ENCODE data around the gene FCER1G.
A peak's percentile ranks its signal among the peaks of the same experiment; 100 is the strongest.

FCER1G gene

GRCh38 chr1:161189036-161189435, 26.1 kb upstream of the FCER1G start:
- no peak for DNase-seq

DNA sequence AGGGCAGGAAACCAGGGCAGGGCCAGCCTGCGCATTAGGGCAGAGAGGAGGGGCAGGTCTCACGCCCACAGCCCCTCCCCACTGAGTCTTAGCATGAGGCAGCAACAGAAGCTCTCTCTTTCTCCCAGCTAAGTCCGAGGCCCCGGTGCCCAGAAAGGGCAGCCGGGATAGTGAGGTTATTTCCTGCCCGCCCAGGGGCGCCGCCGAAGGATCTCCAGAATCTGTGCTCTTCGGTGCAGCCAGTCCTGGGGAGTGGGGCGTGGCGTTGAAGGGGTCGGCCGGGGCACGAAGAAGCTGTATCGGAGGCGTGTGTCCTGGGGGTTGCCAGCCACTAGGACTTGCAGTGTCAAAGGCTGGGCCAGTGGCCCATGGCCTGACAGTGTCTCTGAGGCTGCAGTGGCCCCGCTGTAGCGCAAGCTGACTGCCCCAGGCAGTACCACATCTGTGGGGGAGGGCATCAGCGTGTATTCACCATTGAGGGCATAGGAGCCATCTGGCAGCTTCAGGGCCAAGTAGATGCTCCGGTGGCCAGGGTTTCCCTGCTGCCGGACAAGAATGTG, 24.1 kb upstream of the FCER1G start:
- no peak for DNase-seq

- no peak for DNase-seq
These were observed 23.1 kb upstream of the FCER1G start for GRCh38 chr1:161191971-161192370.

GRCh38 chr1:161192476-161193465, 22.3 kb upstream of the FCER1G start:
- DNase-seq, result peak; percentile 73

- DNase-seq, result no peak
These were observed 21.4 kb upstream of the FCER1G start for GRCh38 chr1:161193561-161194235.

- peak; percentile 78 for DNase-seq
These were observed 19.9 kb upstream of the FCER1G start for GRCh38 chr1:161195171-161195570.

- no peak for DNase-seq
These were observed 19.0 kb upstream of the FCER1G start for GRCh38 chr1:161196111-161196510.

DNA sequence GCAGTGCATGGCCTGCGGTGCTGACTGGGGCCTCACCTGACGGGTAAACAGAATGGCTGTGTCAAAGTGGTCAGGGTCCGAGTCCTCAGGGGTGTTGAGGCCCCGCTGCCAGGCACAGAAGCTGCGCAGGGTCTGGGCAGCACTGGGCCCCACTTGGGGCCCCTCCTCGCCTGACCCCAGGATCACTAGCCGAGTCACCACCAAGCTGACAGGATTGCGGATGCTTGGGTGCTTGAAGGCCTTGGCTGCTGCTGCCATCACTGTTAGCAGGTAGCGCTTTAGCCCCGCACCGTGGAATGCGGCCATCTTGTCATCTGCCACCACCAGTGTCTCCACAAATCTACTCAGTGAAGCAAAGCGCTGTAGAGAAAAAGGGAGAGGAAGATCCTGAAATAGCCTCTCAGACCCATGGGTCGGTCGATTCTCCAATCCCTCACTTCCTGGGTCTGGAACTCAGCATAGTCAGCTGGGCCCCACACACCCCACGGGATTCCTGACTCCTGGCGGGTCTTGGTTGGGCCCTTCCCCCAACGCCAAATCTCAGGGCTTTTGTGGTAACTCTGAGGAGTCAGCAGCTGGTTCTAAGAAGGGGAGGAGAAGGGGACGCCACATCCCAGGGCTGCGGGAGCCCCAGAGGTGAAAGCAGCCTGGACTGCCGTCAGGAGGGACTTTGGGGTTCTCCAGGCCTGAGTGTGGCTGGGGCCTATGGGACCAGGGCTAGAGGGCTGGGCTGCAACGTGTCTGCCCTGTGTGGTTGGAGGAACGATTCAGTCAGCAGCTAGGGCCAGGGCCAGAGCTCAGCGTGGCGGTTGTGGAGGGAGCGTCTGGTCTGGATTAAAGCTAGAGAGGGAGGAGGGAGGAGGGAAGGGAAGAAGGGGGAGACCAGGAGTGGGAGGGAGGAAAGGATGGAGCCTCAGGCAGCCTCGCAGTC, 18.3 kb upstream of the FCER1G start:
- no peak for DNase-seq

- DNase-seq, result no peak
These were observed 17.4 kb upstream of the FCER1G start for GRCh38 chr1:161197560-161198193.

DNA sequence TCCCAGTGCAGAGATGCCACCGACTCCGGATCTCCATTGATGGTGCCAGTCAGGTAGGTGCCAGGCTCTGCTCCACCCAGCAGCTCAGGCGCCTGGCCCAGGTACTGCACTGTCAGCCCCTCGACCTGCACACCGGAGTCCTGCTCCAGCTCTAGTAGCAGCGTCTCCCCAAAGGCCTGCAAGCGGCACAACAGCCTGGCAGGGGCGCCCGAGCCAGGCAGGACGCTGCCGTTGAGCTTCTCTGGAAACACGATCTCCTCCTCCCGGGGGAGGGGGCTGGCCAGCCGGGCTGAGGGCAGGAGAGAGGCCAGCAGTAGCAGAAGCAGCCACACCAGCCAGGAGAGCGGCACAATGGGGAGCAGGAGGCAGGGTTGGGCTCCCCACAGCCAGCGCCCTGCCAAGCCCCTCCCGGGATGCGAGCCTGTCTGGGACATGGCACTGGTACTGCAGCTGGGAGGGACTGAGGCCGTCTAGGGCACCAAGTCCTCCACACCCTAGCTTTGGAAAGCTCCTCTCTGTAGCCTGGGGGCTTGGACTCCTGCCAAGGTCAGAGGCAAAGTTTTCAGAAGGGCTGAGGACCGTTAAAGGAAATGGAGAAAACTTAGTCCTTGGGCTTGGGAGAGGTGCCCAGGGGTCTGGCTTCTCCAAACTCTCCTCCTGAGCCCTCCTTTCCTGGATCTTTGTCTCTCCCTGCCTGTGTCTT, 16.8 kb upstream of the FCER1G start:
- DNase-seq, result no peak

DNA sequence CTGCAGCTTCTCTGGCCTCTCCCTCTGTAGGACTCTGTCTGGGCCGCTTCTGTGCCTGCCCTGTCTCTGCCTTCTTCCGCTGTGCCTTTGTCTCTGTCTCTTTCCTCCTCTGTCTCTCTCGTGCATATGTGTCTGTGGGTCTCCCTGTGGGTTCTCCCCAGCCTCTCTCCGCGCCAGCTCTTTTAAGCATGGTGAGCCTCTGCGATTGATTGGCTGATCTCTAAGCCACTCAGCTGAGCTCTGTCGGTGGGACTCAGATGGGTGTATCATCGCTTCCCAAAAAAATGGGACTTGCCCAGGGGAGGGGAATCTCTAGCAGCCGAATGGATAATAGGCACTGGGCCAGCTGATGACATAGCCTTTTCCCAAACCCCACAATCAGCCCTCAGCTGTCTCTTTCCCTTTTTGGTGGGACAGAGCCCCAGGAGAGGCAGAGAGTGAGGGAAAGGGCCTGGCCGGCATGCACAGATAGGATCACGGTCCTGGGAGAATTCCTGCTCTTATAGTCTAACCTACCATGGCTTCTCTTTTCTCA, 16.1 kb upstream of the FCER1G start, which contains the start of gene ADAMTS4:
Gene ADAMTS4 (minus strand): TSS at position 158 of the 535 bp plus-strand sequence. CDS start 427 bp downstream, outside the sequence.
- DNase-seq, result no peak

GRCh38 chr1:161199506-161200139, 15.5 kb upstream of the FCER1G start:
- no peak for DNase-seq

- DNase-seq, result no peak
These were observed 14.6 kb upstream of the FCER1G start for GRCh38 chr1:161200421-161200991.

DNA sequence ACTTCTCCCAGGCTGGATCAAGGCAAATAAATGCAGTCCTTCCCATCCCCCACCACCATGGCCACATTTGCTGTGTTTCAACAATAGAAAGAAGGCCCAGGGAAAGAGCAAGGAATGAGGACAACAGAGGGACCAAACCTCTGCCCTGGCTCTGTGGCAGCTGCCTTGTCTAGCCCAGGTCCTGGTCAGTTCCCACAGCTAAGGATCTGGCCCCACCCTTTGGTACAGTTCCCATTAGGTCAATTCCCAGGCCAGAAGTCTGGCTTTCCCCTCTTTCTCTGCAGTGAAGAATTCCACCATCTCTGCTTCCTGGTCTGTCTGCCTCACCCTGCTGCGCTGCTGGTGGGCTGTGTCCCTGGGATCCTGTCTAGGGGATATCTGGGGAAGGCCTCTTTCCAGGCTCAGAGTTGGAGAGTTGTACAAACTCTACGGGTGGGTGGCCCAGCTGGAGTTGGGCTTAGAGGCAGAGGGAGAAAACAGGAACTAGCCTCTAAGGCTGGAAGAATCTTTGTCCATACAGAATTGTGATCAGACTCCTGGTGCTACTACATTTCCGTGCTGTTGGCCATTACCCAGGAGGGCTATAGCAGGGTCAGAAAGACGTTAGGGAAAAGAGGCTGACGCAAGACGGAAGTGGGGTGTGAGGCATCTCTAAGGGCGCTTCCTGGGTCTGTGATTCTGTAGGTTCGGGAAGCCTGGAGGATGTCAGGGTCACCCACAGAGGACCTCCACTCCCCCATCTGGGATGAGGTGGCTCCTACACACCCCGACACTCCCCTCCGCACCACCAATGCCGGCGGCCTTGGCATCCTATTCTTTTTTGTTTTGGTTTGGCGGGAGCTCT, 13.9 kb upstream of the FCER1G start:
- DNase-seq, result peak; percentile 66

DNA sequence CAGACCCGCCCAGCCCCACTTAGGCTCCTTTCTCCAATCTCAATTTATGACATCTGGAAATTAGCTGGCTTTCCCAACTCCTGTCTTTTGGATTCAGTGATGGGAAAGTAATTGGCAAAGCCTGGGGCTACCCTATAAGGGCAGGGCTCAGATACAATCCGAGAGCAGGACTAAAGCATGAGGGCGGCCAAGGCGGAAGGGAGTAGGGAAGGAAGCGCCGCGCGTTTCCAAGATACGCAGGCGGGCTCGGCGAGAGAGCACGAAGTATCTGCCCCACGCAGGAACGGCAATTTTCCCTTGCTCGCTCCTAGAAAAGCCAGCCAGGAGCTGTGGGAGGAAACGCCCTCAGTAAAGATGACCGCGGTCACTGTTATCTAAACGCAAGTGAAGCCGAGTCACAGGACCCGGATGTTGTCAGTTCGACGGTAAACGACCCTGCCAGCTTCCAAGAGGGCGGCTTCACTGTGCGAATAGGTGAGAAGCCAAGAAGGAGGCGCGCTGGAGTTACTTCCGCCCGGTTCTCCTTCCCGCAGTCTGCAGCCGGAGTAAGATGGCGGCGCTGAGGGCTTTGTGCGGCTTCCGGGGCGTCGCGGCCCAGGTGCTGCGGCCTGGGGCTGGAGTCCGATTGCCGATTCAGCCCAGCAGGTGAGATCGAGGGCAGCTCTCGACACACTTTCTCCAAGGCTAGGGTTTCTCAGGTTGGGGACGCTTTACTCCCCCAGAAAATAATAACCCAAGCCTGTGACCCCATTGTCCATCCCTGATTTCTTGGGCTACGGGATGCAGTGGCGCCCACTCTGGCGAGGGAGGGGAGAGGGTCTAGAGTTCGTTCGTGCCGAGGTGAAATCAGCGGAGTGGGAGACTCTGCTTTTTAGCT, 13.0 kb upstream of the FCER1G start, which contains the start of gene NDUFS2:
Gene NDUFS2 (plus strand): TSS at position 532 of the 877 bp plus-strand sequence. CDS start 19 bp downstream, at position 551.
- peak; percentile 99 for DNase-seq

DNA sequence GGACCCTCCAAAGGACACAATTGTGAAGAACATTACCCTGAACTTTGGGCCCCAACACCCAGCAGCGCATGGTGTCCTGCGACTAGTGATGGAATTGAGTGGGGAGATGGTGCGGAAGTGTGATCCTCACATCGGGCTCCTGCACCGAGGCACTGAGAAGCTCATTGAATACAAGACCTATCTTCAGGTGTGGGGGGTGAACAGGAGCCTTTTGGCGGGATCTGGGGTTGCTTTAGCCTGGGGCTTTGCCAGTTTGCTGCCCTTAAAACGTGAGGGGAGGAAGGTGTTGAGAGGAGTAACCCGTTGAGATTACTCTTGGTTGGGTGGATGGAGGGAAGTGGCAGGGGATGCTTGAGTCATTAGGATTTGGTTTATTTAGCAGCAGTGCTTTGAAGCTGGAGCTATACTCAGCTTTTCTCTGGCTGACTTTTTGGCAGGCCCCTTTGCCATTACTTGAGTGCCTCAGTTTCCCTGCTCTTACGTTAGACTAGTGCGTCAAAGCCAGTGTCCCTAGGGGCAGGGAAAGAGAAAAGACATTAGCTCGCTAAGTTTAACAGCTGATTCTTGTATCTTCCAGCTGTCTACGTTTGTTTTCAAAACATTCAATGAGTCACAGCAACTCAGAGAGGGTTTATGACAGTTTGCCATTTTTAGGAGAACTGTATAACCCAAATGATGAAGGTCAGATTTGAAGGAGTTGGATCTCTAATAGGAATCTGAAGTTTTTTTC, 8.5 kb upstream of the FCER1G start:
- no peak for DNase-seq

DNA sequence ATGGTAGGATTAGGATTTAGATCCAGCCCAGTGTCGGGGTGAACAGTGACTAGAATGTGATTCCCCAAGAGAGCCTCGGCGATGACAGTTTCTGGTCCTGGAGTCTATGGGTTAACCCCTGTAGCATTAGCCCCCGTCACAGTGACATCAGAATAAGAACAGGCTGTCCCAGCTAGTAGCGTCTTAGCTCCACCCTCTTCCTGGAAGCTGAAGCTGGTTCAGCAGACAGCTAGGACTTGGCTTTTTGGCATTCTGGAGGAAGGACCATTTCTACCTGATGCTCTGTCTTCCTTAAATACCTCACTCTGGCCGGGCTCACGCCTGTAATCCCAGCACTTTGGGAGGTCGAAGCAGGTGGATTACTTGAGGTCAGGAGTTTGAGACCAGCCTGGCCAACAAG, 7.9 kb upstream of the FCER1G start:
- no peak for DNase-seq

All from inflammatory macrophage treated with lipopolysaccharide for 4 hours (primary cell).